GM23248 (cell line): ENCODE data around the gene HSPH1. TPM values are rescaled to one million over a fixed set of nuclear protein-coding genes. Genes with fewer than 3 reads are reported as not detected.

Source experiments
- DNase-seq: peaks from one replicate; pipeline ENCODE4 v3.0.0-alpha.2; 2015
- H2AFZ ChIP-seq: fragments of 200-600 bp; sonication (generic); 2 replicates; pipeline ENCODE4 v1.6.1; 2016; ENCODE audit warnings: antibody characterized with exemption
- H3F3A ChIP-seq: fragments of 200-600 bp; sonication (generic); 2 replicates; pipeline ENCODE4 v1.6.1; 2016; ENCODE audit warnings: mild to moderate bottlenecking, antibody characterized with exemption, mixed run types; ENCODE audit not compliant: insufficient read depth
- H3K27ac ChIP-seq: fragments of 200-600 bp; sonication (generic); 2 replicates; pipeline ENCODE4 v1.5.1; 2016; ENCODE audit warnings: mild to moderate bottlenecking
- H3K27me3 ChIP-seq: fragments of 200-600 bp; sonication (generic); replicated peaks from 2 replicates; pipeline ENCODE4 v1.6.1; 2016; ENCODE audit warnings: mild to moderate bottlenecking; ENCODE audit not compliant: insufficient read depth
- H3K36me3 ChIP-seq: fragments of 200-600 bp; sonication (generic); 2 replicates; pipeline ENCODE4 v1.6.1; 2016; ENCODE audit warnings: low read depth, mild to moderate bottlenecking
- H3K4me1 ChIP-seq: fragments of 200-600 bp; sonication (generic); 2 replicates; pipeline ENCODE4 v1.6.1; 2016; ENCODE audit warnings: mild to moderate bottlenecking; ENCODE audit not compliant: insufficient read depth
- H3K4me2 ChIP-seq: fragments of 200-600 bp; sonication (generic); one replicate; pipeline ENCODE4 v1.6.1; 2016; ENCODE audit warnings: mild to moderate bottlenecking; ENCODE audit not compliant: unreplicated experiment
- H3K4me3 ChIP-seq: fragments of 200-600 bp; sonication (generic); 2 replicates; pipeline ENCODE4 v1.5.1; 2016; ENCODE audit warnings: mild to moderate bottlenecking
- H3K79me2 ChIP-seq: fragments of 200-600 bp; sonication (generic); 2 replicates; pipeline ENCODE4 v1.6.1; 2016; ENCODE audit warnings: mild to moderate bottlenecking; ENCODE audit not compliant: insufficient read depth
- H3K9ac ChIP-seq: fragments of 200-600 bp; sonication (generic); 2 replicates; pipeline ENCODE4 v1.6.1; 2016; ENCODE audit warnings: mild to moderate bottlenecking
- H3K9me2 ChIP-seq: fragments of 200-600 bp; sonication (generic); 2 replicates; pipeline ENCODE4 v1.6.1; 2016; ENCODE audit warnings: mixed run types, mild to moderate bottlenecking, moderate library complexity; ENCODE audit not compliant: insufficient read depth
- H3K9me3 ChIP-seq: fragments of 200-600 bp; sonication (generic); one replicate; pipeline ENCODE4 v1.6.1; 2017; ENCODE audit warnings: low read depth
- H4K20me1 ChIP-seq: fragments of 200-600 bp; sonication (generic); 2 replicates; pipeline ENCODE4 v1.6.0; 2016; ENCODE audit not compliant: insufficient read depth
- EZH2 ChIP-seq: fragments of 200-600 bp; sonication (generic); IDR thresholded peaks from 2 replicates; pipeline ENCODE4 v1.6.1; 2018; ENCODE audit warnings: antibody characterized with exemption, mild to moderate bottlenecking; ENCODE audit not compliant: insufficient read depth, poor library complexity, severe bottlenecking
- EZH2phosphoT487 ChIP-seq: fragments of 200-600 bp; sonication (generic); IDR thresholded peaks from 2 replicates; pipeline ENCODE4 v1.6.1; 2018; ENCODE audit warnings: antibody characterized with exemption, moderate library complexity, mild to moderate bottlenecking, low read depth; ENCODE audit not compliant: insufficient read depth
- WGBS, 2 experiments: methylation state at CpG; one replicate each; pipeline ENCODE4 v1.1.6; 2015 to 2017; ENCODE audit warnings: low lambda C conversion rate in 2 of 2, low coverage in 1 of 2; ENCODE audit errors: missing lambda C conversion rate in 2 of 2; 5-methylcytosine and 5-hydroxymethylcytosine counted together
- in situ Hi-C: fragments of 300-500 bp; cut with MboI; formaldehyde crosslinking; loops from 2 replicates; pipeline ENCODE4 v1.15.0; 2020
- polyA plus RNA-seq: library from polyadenylated mRNA; unstranded; fragments of >200 nt; fragmentation: Nextera tagmentation; extraction: Ambion mirVana; gene quantifications from 2 replicates; pipeline ENCODE4 v1.2.1, GENCODE V29; 2016
- total RNA-seq: library from RNA; depleted of rRNA; stranded (reverse); fragments of >200 nt; shearing (Covaris generic); gene quantifications from 2 replicates; pipeline ENCODE4 v1.2.3, GENCODE V29; 2014

Gene HSPH1
- total and polyA plus RNA-seq, 2 experiments from 2014 or later = 35.9 to 46.8 TPM

DNA sequence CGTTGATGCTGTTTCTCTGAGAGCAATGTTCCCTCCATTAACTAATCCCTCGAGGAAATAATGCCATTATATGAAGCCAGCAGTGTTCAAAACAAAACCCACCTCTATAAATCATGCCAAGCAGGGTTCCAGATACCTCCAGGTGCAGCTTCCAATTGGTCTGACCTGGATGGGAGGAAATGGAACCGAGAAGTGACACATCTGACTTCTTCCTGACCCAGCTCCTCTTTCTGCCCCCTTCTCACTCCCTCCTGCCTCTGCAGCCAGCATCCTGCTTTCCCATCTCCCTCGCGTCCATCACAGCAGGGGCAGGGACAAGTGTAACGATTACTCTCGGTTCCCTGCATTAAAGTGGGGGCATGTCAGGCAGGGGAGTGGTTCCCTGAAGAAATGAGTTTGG, 37.5 kb downstream of the HSPH1 start:
- Histone ChIP-seq H3K27ac (no peak overlapping the region), H3F3A (no peaks in the 10 kb centered on the region), H3K9me3 (no peaks in the 10 kb centered on the region), H3K4me3 (no peak overlapping the region), H3K4me1 (no peaks in the 10 kb centered on the region), H2AFZ (no peak overlapping the region), H3K36me3 (no peaks in the 10 kb centered on the region), H3K9ac (no peak overlapping the region), H3K79me2 (no peaks in the 10 kb centered on the region), H4K20me1 (no peaks in the 10 kb centered on the region), H3K9me2 (no peaks in the 10 kb centered on the region), H3K27me3 (peaks cover 55% of the 10 kb centered on the region), H3K4me2 (no peak overlapping the region)
- TF ChIP-seq EZH2 = no peak
- no peak for TF ChIP-seq EZH2phosphoT487
- no peak for DNase-seq
- in situ Hi-C loops = no loop called here
- 4 to 5% methylated on average over 7 of the region's 7 CpGs for WGBS, 2 experiments

DNA sequence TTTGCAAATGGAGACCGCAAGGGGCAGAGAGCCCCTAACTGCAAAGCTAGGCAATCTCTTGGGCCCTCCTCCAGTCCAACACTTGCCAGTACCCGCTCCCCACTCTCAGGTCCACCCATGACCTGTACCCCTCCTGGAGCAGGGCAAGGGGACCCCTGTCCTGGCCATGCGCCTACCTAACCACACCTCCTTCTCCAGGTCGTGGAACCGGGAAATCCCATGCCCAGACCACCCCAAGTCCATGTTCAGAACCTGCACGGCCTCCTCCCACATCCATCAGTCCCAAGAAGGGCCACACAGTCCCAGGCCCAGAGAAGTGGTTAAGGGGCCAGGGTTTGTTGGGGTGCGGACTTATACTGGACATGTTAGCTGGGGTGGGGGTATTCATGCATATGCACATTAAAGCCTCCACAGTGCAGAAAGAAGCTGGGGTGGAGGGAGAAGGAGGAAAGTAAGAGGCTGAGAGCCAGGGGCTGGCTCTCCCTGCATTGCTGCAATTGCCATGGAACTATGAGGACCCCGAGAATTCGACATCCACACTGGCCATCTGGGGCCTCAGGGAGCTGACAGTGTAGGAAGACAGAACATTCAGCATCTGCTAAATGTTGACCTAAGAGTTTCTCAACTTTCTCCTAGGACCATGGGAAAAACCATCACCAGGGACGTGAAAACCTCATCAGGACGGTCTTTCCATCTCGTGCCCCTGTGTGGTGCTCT, 39.0 kb downstream of the HSPH1 start:
- WGBS, 2 experiments = 68 to 73% methylated on average over 11 of the region's 12 CpGs
- peaks cover 70% of the 10 kb centered on the region for H3K27me3 ChIP-seq

DNA sequence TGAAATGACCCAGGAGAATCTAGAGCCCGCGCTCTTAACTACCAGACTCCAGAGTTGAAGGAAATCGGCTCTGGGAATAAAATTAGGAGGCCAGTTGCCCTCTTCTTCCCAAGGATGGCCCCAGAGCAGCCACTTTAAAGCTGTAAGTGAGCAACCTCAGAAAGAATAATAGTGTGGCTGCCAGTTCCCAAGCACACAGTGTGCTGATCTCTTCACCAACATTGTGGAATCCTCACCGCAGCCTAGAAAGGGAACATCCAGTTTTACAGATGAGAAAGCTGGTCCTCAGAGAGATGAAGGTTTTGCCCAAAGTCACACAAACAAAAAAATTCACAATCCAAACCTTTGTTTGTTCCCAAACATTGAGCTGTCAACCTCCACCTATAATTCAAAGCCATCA, 39.6 kb downstream of the HSPH1 start:
- Histone ChIP-seq H3K4me1 (no peaks in the 10 kb centered on the region), H2AFZ (no peak overlapping the region), H3K4me2 (no peak overlapping the region), H3K36me3 (no peaks in the 10 kb centered on the region), H3K4me3 (no peak overlapping the region), H3F3A (no peaks in the 10 kb centered on the region), H3K27me3 (peaks cover 76% of the 10 kb centered on the region), H3K27ac (no peak overlapping the region), H3K79me2 (no peaks in the 10 kb centered on the region), H3K9me2 (no peaks in the 10 kb centered on the region), H4K20me1 (no peaks in the 10 kb centered on the region), H3K9ac (no peak overlapping the region), H3K9me3 (no peaks in the 10 kb centered on the region)
- DNase-seq = no peak
- TF ChIP-seq EZH2 = no peak
- TF ChIP-seq EZH2phosphoT487 = no peak
- in situ Hi-C loops = no loop called here
- 84 to 86% methylated on average over 4 of the region's 4 CpGs for WGBS, 2 experiments

More for the DNA sequence above, 39.0 kb downstream of the HSPH1 start:
- no peaks in the 10 kb centered on the region for H3K9me2 ChIP-seq
- no peak for DNase-seq
- H3K79me2 ChIP-seq = no peaks in the 10 kb centered on the region
- H3K36me3 ChIP-seq = no peaks in the 10 kb centered on the region
- no peak overlapping the region for H3K9ac ChIP-seq
- no peaks in the 10 kb centered on the region for H3K9me3 ChIP-seq
- H4K20me1 ChIP-seq = no peaks in the 10 kb centered on the region
- H3F3A ChIP-seq = no peaks in the 10 kb centered on the region
- no peak overlapping the region for H3K4me3 ChIP-seq
- TF ChIP-seq EZH2phosphoT487 (no peak), EZH2 (no peak)
- no peak overlapping the region for H2AFZ ChIP-seq
- no peak overlapping the region for H3K4me2 ChIP-seq
- no peak overlapping the region for H3K27ac ChIP-seq
- in situ Hi-C loops = no loop called here
- no peaks in the 10 kb centered on the region for H3K4me1 ChIP-seq

DNA sequence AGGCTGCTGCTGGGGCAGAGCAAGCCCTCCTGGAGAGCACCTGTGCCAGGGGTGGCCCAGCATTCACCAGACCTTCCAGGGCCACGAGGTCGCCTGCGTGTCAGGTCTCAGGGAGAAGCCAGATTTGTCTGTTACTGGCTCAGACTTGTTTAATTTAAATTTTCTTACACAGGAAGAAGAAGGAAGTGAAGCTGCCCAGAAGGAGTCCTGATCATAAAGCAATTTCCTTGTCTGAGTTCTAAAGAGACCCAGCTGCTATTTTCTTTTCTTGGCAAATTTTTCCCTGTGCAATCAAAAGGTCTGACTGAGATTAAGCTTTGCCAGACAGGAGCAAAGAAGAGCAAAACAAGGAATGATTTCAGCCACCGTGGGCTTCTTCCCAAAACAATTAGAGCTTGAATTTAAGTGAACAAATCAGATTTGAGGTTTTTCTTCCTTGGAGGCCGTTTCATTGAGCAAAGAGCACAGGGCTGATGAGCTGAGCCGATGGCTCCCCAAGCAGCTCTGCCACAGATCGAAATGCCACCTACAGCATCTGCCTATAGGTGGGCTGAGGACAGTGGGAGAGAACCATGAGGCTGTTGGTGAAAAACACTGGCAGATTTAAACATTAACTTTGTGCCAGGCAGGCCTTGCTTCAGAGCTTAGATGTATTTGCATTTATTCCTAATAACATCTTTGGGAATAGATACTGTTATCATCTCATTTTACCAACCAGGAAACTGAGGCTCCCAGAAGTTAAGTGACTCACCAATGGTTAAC, 40.1 kb downstream of the HSPH1 start:
- 27 to 31% methylated on average over 7 of the region's 7 CpGs for WGBS, 2 experiments
- in situ Hi-C loops = no loop called here
- H3K9ac ChIP-seq = no peak overlapping the region
- no peaks in the 10 kb centered on the region for H3K9me3 ChIP-seq
- no peaks in the 10 kb centered on the region for H4K20me1 ChIP-seq
- H3K9me2 ChIP-seq = no peaks in the 10 kb centered on the region
- H3K27me3 ChIP-seq = peaks cover 80% of the 10 kb centered on the region
- H3K27ac ChIP-seq = no peak overlapping the region
- no peaks in the 10 kb centered on the region for H3F3A ChIP-seq
- H3K79me2 ChIP-seq = no peaks in the 10 kb centered on the region
- DNase-seq = no peak
- TF ChIP-seq EZH2phosphoT487 (no peak), EZH2 (no peak)
- no peaks in the 10 kb centered on the region for H3K4me1 ChIP-seq
- no peak overlapping the region for H3K4me2 ChIP-seq
- no peaks in the 10 kb centered on the region for H3K36me3 ChIP-seq
- no peak overlapping the region for H2AFZ ChIP-seq
- H3K4me3 ChIP-seq = no peak overlapping the region
